Measurements from ENCODE around the gene SMC1B. TPM values are rescaled to one million over a fixed set of nuclear protein-coding genes. Genes with fewer than 3 reads are reported as not detected.

The SMC1B gene
- total RNA-seq, 1 donor from 2014 or later, result not detected

DNA sequence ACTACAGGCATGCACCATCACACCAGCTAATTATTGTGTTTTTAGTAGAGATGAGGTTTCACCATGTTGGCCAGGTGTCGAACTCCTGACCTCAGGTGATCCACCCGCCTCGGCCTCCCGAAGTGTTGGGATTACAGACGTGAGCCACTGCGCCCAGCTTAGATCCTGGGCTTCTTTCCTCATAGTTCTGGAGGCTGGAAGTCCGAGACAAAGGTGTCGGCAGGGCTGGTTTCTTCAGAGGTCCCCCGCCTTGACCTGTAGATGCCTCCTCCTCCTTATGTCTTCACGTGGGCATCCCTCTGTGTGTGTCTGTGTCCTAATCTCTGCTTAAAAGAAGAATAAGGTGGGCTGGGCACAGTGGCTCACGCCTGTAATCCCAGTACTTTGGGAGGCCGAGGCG is 45.1 kb upstream of the SMC1B start:
- H3K9me3 ChIP-seq, result no peaks in the 10 kb centered on the region
- H3K27ac ChIP-seq, result no peak overlapping the region
- no peak for DNase-seq (ENCODE audit: low spot score in 2 of 2)
- TF ChIP-seq, protein P1, sequence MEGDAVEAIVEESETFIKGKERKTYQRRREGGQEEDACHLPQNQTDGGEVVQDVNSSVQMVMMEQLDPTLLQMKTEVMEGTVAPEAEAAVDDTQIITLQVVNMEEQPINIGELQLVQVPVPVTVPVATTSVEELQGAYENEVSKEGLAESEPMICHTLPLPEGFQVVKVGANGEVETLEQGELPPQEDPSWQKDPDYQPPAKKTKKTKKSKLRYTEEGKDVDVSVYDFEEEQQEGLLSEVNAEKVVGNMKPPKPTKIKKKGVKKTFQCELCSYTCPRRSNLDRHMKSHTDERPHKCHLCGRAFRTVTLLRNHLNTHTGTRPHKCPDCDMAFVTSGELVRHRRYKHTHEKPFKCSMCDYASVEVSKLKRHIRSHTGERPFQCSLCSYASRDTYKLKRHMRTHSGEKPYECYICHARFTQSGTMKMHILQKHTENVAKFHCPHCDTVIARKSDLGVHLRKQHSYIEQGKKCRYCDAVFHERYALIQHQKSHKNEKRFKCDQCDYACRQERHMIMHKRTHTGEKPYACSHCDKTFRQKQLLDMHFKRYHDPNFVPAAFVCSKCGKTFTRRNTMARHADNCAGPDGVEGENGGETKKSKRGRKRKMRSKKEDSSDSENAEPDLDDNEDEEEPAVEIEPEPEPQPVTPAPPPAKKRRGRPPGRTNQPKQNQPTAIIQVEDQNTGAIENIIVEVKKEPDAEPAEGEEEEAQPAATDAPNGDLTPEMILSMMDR (IDR thresholded peaks at IDR 0.05), result no peak
- no peaks in the 10 kb centered on the region for H3K27me3 ChIP-seq
- peaks cover 0 to 7% of the 10 kb centered on the region in 2 donors for H3K4me1 ChIP-seq
- H3K4me3 ChIP-seq, result no peak overlapping the region
- intact Hi-C loops (cut with DNase I), result no loop called here
- no peaks in the 10 kb centered on the region for H3K36me3 ChIP-seq

DNA sequence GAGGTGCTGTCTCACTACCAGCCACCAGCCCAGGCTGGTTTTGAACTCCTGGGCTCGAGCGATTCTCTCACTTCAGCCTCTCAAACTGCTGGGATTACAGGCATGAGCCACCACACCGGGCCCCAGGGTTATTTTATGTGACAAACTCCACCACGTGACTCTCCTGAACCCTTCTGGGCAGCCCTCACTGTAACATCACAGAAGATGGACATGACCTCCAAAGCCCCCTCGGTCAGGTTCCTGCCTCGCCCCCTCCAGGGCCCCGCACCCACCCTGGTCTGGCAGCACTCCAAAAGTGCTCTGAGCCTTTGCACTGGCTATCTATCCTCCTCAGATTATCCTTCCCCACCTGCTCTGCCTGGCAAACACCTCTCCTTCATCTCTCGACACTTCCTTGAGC is 43.4 kb upstream of the SMC1B start:
- intact Hi-C loops (cut with DNase I), result no loop called here
- TF ChIP-seq, protein P1 (IDR thresholded peaks at IDR 0.05), result no peak
- no peak overlapping the region for H3K4me3 ChIP-seq
- H3K27me3 ChIP-seq, result no peaks in the 10 kb centered on the region
- DNase-seq (ENCODE audit: low spot score in 2 of 2), result no peak
- H3K27ac ChIP-seq, result no peak overlapping the region
- no peaks in the 10 kb centered on the region for H3K9me3 ChIP-seq
- H3K4me1 ChIP-seq, result peaks cover 3 to 11% of the 10 kb centered on the region in 2 donors
- H3K36me3 ChIP-seq, result no peaks in the 10 kb centered on the region

DNA sequence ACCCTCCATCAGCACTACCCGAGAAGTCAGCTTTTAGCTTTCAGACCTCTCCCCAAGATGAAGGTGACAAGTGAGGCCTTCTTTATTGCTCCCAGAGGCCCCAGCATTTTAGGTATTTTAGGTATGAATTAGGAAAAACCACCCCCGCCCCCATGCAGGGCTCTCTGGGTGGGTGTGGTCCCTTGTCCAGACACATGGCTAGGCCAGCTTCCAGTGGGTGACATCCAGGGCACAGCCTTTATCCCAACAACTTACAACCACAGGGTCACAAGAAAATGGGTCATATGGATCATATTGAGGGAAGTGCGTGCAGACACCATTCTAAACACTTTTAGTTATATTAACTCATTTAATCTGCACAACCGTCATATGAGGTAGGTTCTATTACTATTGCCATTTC is 42.2 kb upstream of the SMC1B start:
- Histone ChIP-seq H3K4me1 (peaks cover 5 to 14% of the 10 kb centered on the region in 2 donors), H3K36me3 (no peaks in the 10 kb centered on the region), H3K27me3 (no peaks in the 10 kb centered on the region), H3K9me3 (no peaks in the 10 kb centered on the region), H3K27ac (no peak overlapping the region), H3K4me3 (no peak overlapping the region)
- TF ChIP-seq, protein P1 (IDR thresholded peaks at IDR 0.05), result no peak
- no peak for DNase-seq (ENCODE audit: low spot score in 2 of 2)
- intact Hi-C loops (cut with DNase I), result no loop called here

DNA sequence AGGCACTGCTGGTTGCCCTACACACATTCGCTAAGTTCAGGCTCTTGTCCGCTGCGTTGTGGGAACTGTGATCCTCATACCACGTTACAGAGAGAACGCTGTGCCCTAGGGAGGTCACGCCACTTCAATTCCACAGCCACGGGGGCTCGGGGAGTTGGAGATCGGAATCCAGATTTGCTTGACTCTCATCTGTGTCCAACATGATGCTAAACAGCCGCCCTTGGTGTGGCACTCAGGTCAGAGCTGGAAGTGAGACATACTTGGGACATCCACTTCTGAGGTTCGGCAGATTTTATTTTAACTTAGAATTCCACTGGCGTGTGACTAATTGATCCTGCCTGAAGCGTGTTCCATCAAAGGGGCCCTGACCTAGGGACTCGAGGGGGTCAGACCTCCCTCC is 41.8 kb upstream of the SMC1B start:
- H3K36me3 ChIP-seq, result no peaks in the 10 kb centered on the region
- H3K27ac ChIP-seq, result no peak overlapping the region
- TF ChIP-seq, protein P1 (IDR thresholded peaks at IDR 0.05), result no peak
- no peaks in the 10 kb centered on the region for H3K27me3 ChIP-seq
- H3K4me3 ChIP-seq, result no peak overlapping the region
- no peak for DNase-seq (ENCODE audit: low spot score in 2 of 2)
- no peaks in the 10 kb centered on the region for H3K9me3 ChIP-seq
- intact Hi-C loops (cut with DNase I), result no loop called here
- peaks cover 5 to 17% of the 10 kb centered on the region in 2 donors for H3K4me1 ChIP-seq

DNA sequence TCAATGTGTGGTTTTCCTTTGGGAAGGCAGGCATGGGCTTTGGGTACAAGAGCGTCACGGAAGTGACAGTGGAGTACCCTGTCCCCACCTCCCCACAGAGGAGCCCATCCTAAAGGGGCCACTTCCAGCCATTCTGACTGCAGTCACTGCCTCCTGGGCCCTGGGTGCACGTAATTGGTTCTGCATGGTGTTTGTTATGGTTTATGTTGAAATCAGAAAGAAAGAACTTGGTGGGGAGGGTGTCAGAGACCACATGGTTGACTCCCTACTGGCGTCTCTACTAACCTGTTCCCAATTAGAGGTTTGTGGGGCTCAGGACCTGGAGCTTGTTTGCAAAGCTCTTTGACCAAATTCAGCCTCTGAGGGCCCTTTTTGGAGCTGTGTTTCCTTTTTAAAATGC is 40.9 kb upstream of the SMC1B start:
- H3K27me3 ChIP-seq, result no peaks in the 10 kb centered on the region
- H3K36me3 ChIP-seq, result no peaks in the 10 kb centered on the region
- H3K4me1 ChIP-seq, result peaks cover 5 to 17% of the 10 kb centered on the region in 2 donors
- H3K4me3 ChIP-seq, result no peak overlapping the region
- TF ChIP-seq, protein P1 (IDR thresholded peaks at IDR 0.05), result no peak
- no peak overlapping the region for H3K27ac ChIP-seq
- no peak for DNase-seq (ENCODE audit: low spot score in 2 of 2)
- no peaks in the 10 kb centered on the region for H3K9me3 ChIP-seq
- intact Hi-C loops (cut with DNase I), result no loop called here

DNA sequence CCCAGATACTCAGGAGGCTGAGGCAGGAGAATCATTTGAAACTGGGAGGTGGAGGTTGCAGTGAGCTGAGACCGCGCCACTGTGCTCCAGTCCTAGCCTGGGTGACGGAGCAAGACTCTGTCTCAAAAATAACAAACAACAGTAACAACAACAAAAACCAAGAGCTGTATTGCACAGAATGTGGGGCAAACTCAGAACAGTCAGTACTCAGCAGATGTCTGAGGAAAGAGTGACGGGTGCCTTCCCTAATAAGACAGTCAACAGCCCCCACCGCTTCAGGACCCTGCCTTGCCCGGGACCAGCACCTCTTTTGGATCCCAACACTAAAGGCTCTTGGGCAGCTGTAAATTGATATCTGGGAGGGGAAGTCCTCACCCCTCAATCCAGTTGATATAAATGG is 40.4 kb upstream of the SMC1B start:
- TF ChIP-seq, protein P1 (IDR thresholded peaks at IDR 0.05), result no peak
- intact Hi-C loops (cut with DNase I), result no loop called here
- Histone ChIP-seq H3K4me3 (no peak overlapping the region), H3K4me1 (peaks cover 5 to 17% of the 10 kb centered on the region in 2 donors), H3K27me3 (no peaks in the 10 kb centered on the region), H3K36me3 (no peaks in the 10 kb centered on the region), H3K27ac (no peak overlapping the region), H3K9me3 (no peaks in the 10 kb centered on the region)
- no peak for DNase-seq (ENCODE audit: low spot score in 2 of 2)

Data from ascending aorta (tissue), 2 donors.